ENCODE data around the gene FLRT1. TPM values are rescaled to one million over a fixed set of nuclear protein-coding genes. Genes with fewer than 3 reads are reported as not detected.

FLRT1 gene
- total RNA-seq, 1 donor from 2014 or later: 7.1 TPM

DNA sequence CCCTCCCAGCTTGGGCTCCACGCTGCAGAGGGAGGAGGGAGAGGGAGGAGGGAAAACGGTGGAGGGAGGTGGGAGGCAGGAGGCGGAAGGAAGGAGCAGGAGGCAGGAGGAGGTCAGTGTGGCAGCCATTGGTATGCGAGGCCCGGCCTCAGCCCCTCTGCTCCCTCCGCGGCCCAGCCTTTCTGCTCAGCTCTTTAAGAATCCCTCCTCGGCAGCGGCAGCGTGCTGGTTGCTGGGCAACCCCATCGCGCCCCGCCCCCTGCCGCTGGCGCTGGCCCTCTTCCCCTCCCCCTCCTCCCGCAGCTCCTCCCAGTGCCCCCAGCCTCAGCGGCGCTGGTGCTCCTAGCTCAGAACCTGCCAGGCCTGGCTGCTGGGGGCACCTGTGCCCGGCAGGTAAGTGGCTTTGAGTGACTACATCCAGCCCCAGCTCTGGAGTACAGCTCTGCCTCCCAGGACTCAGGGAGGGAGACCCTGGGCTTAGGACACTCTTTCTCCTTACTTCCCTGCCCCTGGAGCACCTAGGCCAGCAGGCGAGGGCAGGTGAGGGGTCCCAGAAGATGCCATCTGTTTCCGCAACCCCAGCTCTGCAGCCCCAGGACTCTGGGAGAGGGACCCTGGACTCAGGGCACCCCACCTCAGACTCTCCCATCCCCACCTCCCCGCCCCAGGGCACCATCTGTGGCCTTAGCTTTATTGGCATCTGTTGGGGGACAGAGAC, 7.2 kb upstream of the FLRT1 start:
- Mint-ChIP-seq H3K4me1 (peaks cover 40% of the 10 kb centered on the region), H3K27me3 (ENCODE audit: low read depth) (peaks cover 8% of the 10 kb centered on the region), H3K27ac (no peak overlapping the region), H3K4me3 (no peak overlapping the region), H3K9me3 (no peaks in the 10 kb centered on the region), H3K36me3 (no peaks in the 10 kb centered on the region)
- DNase-seq (ENCODE audit: low spot score in 2 of 2, unreplicated experiment in 2 of 2): peak; percentile 64 to 71
- TF ChIP-seq, protein P1, sequence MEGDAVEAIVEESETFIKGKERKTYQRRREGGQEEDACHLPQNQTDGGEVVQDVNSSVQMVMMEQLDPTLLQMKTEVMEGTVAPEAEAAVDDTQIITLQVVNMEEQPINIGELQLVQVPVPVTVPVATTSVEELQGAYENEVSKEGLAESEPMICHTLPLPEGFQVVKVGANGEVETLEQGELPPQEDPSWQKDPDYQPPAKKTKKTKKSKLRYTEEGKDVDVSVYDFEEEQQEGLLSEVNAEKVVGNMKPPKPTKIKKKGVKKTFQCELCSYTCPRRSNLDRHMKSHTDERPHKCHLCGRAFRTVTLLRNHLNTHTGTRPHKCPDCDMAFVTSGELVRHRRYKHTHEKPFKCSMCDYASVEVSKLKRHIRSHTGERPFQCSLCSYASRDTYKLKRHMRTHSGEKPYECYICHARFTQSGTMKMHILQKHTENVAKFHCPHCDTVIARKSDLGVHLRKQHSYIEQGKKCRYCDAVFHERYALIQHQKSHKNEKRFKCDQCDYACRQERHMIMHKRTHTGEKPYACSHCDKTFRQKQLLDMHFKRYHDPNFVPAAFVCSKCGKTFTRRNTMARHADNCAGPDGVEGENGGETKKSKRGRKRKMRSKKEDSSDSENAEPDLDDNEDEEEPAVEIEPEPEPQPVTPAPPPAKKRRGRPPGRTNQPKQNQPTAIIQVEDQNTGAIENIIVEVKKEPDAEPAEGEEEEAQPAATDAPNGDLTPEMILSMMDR (IDR thresholded peaks at IDR 0.05; ENCODE audit: unreplicated experiment): no peak

DNA sequence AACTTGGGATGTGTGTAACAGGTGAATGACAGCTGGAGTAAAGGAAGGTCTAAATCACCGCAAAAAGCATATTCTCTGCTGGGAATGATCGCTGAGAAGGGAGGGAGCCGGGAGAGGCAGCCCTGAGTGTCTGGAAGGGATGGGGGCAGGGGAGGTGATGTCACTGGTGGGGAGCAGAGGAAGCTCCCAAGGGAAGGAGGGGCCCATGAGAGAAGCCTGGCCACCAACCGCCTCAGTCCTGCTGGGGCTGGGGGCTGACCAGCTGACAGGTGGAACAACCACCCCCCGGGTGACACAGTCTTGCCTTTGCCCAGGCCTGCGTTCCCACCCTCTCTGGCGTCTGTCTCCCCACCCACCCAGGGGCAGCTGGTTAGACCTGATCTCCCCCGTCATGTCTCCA, 6.0 kb upstream of the FLRT1 start:
- Mint-ChIP-seq H3K4me3 (no peak overlapping the region), H3K9me3 (no peaks in the 10 kb centered on the region), H3K27me3 (ENCODE audit: low read depth) (peaks cover 19% of the 10 kb centered on the region), H3K4me1 (peaks cover 41% of the 10 kb centered on the region), H3K36me3 (no peaks in the 10 kb centered on the region), H3K27ac (no peak overlapping the region)
- TF ChIP-seq, protein P1 (IDR thresholded peaks at IDR 0.05; ENCODE audit: unreplicated experiment): no peak
- DNase-seq (ENCODE audit: low spot score in 2 of 2, unreplicated experiment in 2 of 2): no peak

DNA sequence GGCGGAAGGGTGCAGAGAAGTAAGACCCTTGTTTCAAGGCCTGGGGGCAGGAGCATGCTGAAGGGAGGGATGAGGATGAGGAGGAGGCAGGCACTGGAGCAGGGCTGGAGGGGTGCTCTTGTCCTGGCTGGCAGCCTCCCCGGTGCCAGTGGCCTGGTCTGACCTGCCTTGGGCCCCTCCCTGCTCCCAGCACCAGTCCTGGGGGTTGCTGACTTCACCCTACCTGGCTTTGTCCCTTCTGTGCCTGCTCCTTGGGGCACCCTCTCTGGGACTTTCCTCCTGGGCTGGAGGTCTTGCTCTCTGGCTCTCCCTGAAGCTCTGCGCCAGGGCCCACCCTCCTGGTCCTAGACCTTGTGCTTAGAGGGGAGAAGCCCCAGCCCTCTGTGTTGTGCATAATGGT, 4.7 kb upstream of the FLRT1 start:
- Mint-ChIP-seq H3K9me3 (no peaks in the 10 kb centered on the region), H3K4me1 (peaks cover 41% of the 10 kb centered on the region), H3K27ac (no peak overlapping the region), H3K4me3 (no peak overlapping the region), H3K27me3 (ENCODE audit: low read depth) (peaks cover 24% of the 10 kb centered on the region), H3K36me3 (no peaks in the 10 kb centered on the region)
- DNase-seq (ENCODE audit: low spot score in 2 of 2, unreplicated experiment in 2 of 2): no peak
- TF ChIP-seq, protein P1 (IDR thresholded peaks at IDR 0.05; ENCODE audit: unreplicated experiment): no peak

- Mint-ChIP-seq H3K9me3 (no peaks in the 10 kb centered on the region), H3K27ac (no peak overlapping the region), H3K27me3 (ENCODE audit: low read depth) (peaks cover 27% of the 10 kb centered on the region), H3K36me3 (no peaks in the 10 kb centered on the region), H3K4me1 (peaks cover 39% of the 10 kb centered on the region), H3K4me3 (no peak overlapping the region)
- no peak for DNase-seq (ENCODE audit: low spot score in 2 of 2, unreplicated experiment in 2 of 2)
- TF ChIP-seq, protein P1 (IDR thresholded peaks at IDR 0.05; ENCODE audit: unreplicated experiment): no peak
These were observed 3.7 kb upstream of the FLRT1 start for GRCh38 chr11:64032050-64032449.

DNA sequence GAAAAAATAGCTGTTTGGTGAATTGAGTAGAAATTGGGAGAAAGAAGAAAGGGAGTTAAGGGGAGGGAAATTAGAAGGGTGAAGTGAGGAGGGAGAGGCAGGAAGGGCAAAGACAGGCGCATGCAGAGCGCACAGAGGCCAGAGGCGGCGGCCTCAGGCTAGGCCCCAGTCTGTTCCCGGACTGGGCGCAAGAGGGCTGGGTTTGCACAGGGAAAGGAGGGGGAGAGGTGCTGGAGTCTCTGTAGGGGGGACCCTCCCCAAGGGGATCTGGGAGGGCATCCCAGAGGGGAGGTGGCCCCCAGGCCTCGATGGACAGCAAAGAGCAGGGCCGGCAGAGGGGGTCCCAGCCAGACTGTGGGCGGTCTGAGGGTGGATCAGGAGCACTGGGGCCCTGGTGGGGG, 1.3 kb upstream of the FLRT1 start:
- no peak for DNase-seq (ENCODE audit: low spot score in 2 of 2, unreplicated experiment in 2 of 2)
- H3K4me3 Mint-ChIP-seq: peak overlapping the region; percentile 78
- H3K27ac Mint-ChIP-seq: no peak overlapping the region
- H3K27me3 Mint-ChIP-seq (ENCODE audit: low read depth): peaks cover 44% of the 10 kb centered on the region
- H3K36me3 Mint-ChIP-seq: no peaks in the 10 kb centered on the region
- peaks cover 30% of the 10 kb centered on the region for H3K4me1 Mint-ChIP-seq
- H3K9me3 Mint-ChIP-seq: no peaks in the 10 kb centered on the region
- TF ChIP-seq, protein P1 (IDR thresholded peaks at IDR 0.05; ENCODE audit: unreplicated experiment): no peak
